Transverse colon (tissue), 4 donors: ENCODE measurements around the gene ATXN2L. TPM values are rescaled to one million over a fixed set of nuclear protein-coding genes. Genes with fewer than 3 reads are reported as not detected.

ENCODE experiments used
- DNase-seq: peaks from one replicate; pipeline ENCODE4 v3.0.0-alpha.2; 2019
- H3K27ac ChIP-seq, 4 donors: fragments of 200-600 bp; sonication (generic); 2 replicates each; pipeline ENCODE4 v1.5.1; 2016 to 2018; ENCODE audit warnings: inconsistent platforms in 4 of 4
- H3K27me3 ChIP-seq: fragments of 200-600 bp; sonication (generic); 2 replicates; pipeline ENCODE4 v1.5.1; 2017; ENCODE audit warnings: inconsistent platforms
- H3K36me3 ChIP-seq, 4 donors: fragments of 200-600 bp; sonication (generic); 2 replicates each; pipeline ENCODE4 v1.5.1; 2017 to 2019; ENCODE audit warnings: inconsistent platforms in 4 of 4
- H3K4me1 ChIP-seq, 4 donors: fragments of 200-600 bp; sonication (generic); 2 replicates each; pipeline ENCODE4 v1.5.1; 2017 to 2020; ENCODE audit warnings: inconsistent platforms in 4 of 4
- H3K4me3 ChIP-seq, 4 donors: fragments of 200-600 bp; sonication (generic); 1 replicate in 1 of 4; 2 replicates in 3 of 4; pipeline versions ENCODE4 v1.5.1 to v1.6.1; 2017 to 2019; ENCODE audit warnings: inconsistent platforms in 4 of 4
- H3K9me3 ChIP-seq, 2 donors: fragments of 200-600 bp; sonication (generic); 2 replicates each; pipeline ENCODE4 v1.5.1; 2017 to 2019; ENCODE audit warnings: inconsistent platforms in 2 of 2
- EP300 ChIP-seq: sonication (generic); formaldehyde crosslinking; IDR thresholded peaks from one replicate; pipeline ENCODE4 v1.6.1; 2017; ENCODE audit warnings: antibody characterized with exemption, low read depth
- POLR2A ChIP-seq: fragments of 450-650 bp; IDR thresholded peaks from one replicate; pipeline ENCODE4 v1.6.1; 2016; ENCODE audit warnings: antibody characterized with exemption, mild to moderate bottlenecking, moderate library complexity
- POLR2AphosphoS5 ChIP-seq, 3 donors: sonication (generic); formaldehyde crosslinking; IDR thresholded peaks; one replicate each; pipeline ENCODE4 v1.6.1; 2016; ENCODE audit warnings: antibody characterized with exemption in 3 of 3
- WGBS, 2 donors: methylation state at CpG; one replicate each; pipeline ENCODE4 v1.1.5; 2018; ENCODE audit warnings: low coverage in 1 of 2; 5-methylcytosine and 5-hydroxymethylcytosine counted together
- in situ Hi-C, 4 donors: fragments of 200-750 bp; cut with MboI; loops; one replicate each; pipeline versions ENCODE4 v1.15.0 to v1.15.1; 2017; ENCODE audit warnings: low sequenced_read_pairs in 3 of 4, low pct_ligation_motif_present in 1 of 4, low pct_unique_long_range_greater_than_20kb in 1 of 4
- intact Hi-C: fragments of 100-400 bp; cut with DNase I; formaldehyde crosslinking; loops from one replicate; pipeline ENCODE4 v1.15.1; 2023; ENCODE audit warnings: low total_unique reads
- total RNA-seq, 4 donors: library from RNA; depleted of rRNA; stranded (reverse); fragments of >200 nt; gene quantifications; one replicate each; pipeline ENCODE4 v1.1.0, GENCODE V29; 2016
- TF ChIP-seq, protein P1 (sequence below), 5 experiments: fragments of 200-600 bp in 3 of 5; fragments of 450-650 bp in 2 of 5; sonication (generic) in 3 of 5; IDR thresholded peaks; 1 replicate in 2 of 5; 2 replicates in 3 of 5; pipeline ENCODE4 v1.5.1; 2016 to 2017; ENCODE audit warnings: antibody characterized with exemption in 5 of 5, inconsistent platforms in 3 of 5, mild to moderate bottlenecking in 2 of 5, moderate library complexity in 1 of 5

ATXN2L gene
- total RNA-seq, 4 donors from 2014 or later: 90.2 to 165 (median 105) TPM

DNA sequence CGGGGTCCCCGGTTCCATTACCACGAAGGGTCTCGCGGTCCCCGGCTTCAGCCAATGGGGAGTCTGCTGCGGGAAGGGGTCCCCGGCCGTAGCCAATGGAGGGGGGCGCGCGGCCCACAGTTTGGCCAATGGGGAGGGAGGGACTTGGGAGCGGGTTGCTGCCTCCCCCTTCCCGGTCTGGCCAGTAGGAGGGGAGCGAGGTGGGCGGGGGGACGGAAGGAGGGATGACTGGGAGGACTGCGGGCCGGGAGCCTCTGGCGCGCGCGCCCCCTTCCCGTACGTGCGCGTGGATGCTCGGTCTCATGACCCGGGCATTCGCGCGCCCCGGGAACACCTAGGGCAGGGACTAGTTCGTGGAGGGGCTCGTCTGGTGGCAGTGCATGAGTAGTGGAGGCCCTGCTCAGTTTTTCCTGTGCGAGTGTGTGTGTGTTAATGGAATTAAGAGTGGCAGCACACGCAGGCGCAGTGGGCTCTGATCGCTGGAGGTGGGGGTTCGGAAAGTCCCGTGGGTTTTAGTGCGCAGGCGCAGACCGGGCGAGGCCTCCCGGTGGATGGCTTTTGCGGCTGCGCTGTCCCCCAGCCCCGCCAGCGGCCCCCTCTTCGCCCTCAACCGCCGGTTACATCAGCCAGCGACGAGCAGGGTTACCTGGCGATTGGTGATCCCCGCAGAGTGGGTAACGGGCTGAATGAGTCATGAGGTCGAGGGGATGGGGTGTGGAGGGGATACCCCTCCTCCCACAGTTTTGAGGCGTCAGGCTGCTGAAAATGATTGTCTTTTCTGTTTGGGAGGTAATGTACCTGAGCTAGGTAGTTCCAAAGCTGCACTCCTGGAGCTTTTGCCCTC, 1.3 kb downstream of the ATXN2L start:
- intact Hi-C loops: no loop called here
- TF ChIP-seq EP300 (no peak), POLR2AphosphoS5 (IDR thresholded peaks at IDR 0.05) (peak; percentile 44 to 80 (median 64)), POLR2A (peak; percentile 71)
- TF ChIP-seq, protein P1, sequence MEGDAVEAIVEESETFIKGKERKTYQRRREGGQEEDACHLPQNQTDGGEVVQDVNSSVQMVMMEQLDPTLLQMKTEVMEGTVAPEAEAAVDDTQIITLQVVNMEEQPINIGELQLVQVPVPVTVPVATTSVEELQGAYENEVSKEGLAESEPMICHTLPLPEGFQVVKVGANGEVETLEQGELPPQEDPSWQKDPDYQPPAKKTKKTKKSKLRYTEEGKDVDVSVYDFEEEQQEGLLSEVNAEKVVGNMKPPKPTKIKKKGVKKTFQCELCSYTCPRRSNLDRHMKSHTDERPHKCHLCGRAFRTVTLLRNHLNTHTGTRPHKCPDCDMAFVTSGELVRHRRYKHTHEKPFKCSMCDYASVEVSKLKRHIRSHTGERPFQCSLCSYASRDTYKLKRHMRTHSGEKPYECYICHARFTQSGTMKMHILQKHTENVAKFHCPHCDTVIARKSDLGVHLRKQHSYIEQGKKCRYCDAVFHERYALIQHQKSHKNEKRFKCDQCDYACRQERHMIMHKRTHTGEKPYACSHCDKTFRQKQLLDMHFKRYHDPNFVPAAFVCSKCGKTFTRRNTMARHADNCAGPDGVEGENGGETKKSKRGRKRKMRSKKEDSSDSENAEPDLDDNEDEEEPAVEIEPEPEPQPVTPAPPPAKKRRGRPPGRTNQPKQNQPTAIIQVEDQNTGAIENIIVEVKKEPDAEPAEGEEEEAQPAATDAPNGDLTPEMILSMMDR (IDR thresholded peaks at IDR 0.05): peak in 4 of 5 experiments; percentile 21 to 67 (median 26)
- H3K27ac ChIP-seq: peak overlapping the region; percentile 99 to 100 (median 100)
- H3K36me3 ChIP-seq: peaks cover 0 to 35% (median 11%) of the 10 kb centered on the region in 4 donors
- in situ Hi-C loops: loop anchor here in 1 of 4 donors (10.0 kb wide), 1 partner anchor 121 kb away; no protein-coding TSS in a partner anchor
- DNase-seq: peak; percentile 97
- H3K9me3 ChIP-seq: no peaks in the 10 kb centered on the region
- 0% methylated on average over 2 to 35 of the region's 60 CpGs for WGBS, 2 donors
- H3K27me3 ChIP-seq: no peaks in the 10 kb centered on the region
- H3K4me1 ChIP-seq: peaks cover 16 to 31% (median 24%) of the 10 kb centered on the region in 4 donors
- peak overlapping the region; percentile 84 to 100 (median 99) for H3K4me3 ChIP-seq

DNA sequence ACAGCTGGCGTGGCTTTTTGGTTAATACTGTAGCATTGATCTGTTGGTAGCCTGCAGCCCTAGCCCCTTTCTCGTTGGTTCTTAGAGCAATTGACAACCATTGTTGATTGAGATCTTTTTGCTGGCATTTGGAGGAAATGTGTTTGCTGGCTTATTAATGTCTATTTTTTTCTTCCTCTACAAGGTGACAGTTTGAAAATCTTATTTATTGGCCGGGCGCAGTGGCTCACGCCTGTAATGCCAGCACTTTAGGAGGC, 1.8 kb downstream of the ATXN2L start:
- intact Hi-C loops (no loop called here), in situ Hi-C loops (loop anchor here in 1 of 4 donors (10.0 kb wide), 1 partner anchor 120 kb away; no protein-coding TSS in a partner anchor)
- Histone ChIP-seq H3K27me3 (no peaks in the 10 kb centered on the region), H3K4me1 (peaks cover 16 to 31% (median 24%) of the 10 kb centered on the region in 4 donors), H3K9me3 (no peaks in the 10 kb centered on the region), H3K36me3 (peaks cover 0 to 40% (median 14%) of the 10 kb centered on the region in 4 donors), H3K4me3 (peak overlapping the region; percentile 84 to 100 (median 99)), H3K27ac (peak overlapping the region; percentile 99 to 100 (median 100))
- no peak for DNase-seq
- TF ChIP-seq EP300 (no peak), POLR2A (no peak), POLR2AphosphoS5 (IDR thresholded peaks at IDR 0.05) (no peak)
- TF ChIP-seq, protein P1 (IDR thresholded peaks at IDR 0.05): no peak
- WGBS, 2 donors: 20 to 33% methylated on average over 4 to 5 of the region's 5 CpGs

DNA sequence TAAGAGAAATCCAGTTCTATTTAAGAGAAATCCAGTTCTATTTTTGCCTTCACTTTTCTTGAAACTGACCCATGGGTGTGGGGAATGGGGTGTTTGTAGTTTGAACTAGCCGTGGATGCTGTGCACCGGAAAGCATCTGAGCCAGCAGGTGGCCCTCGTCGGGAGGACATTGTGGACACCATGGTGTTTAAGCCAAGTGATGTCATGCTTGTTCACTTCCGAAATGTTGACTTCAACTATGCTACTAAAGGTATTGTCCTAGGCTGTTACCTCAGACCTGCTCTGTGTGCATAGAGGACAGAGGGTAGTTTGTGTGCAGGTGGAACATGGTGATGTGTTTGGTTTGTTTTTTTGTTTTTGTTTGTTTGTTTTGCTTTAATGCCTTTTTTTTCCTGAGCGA, 3.3 kb downstream of the ATXN2L start:
- Histone ChIP-seq H3K27me3 (no peaks in the 10 kb centered on the region), H3K4me1 (peaks cover 16 to 24% (median 22%) of the 10 kb centered on the region in 4 donors), H3K36me3 (peaks cover 0 to 54% (median 21%) of the 10 kb centered on the region in 4 donors), H3K9me3 (no peaks in the 10 kb centered on the region), H3K27ac (no peak overlapping the region), H3K4me3 (no peak overlapping the region)
- intact Hi-C loops (no loop called here), in situ Hi-C loops (loop anchor here in 1 of 4 donors (10.0 kb wide), 1 partner anchor 119 kb away; no protein-coding TSS in a partner anchor)
- TF ChIP-seq EP300: no peak
- TF ChIP-seq POLR2A: no peak
- no peak for DNase-seq
- 67 to 82% methylated on average over 2 to 6 of the region's 6 CpGs for WGBS, 2 donors

DNA sequence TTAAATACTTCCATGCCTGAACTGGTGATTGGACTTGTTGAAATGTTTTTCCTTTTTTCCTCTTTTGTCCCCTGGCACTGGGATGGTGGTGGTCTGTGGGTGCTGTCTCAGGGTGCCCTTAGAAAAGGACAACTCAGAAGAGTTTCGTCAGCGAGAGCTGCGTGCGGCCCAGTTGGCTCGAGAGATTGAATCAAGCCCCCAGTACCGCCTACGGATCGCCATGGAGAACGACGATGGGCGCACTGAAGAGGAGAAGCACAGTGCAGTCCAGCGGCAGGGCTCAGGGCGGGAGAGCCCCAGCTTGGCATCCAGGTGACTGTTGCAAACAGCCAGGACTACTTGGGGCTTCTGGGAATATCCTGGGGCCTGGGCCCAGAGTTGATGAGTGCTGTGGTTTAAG, 6.9 kb downstream of the ATXN2L start:
- TF ChIP-seq, protein P1 (IDR thresholded peaks at IDR 0.05): no peak
- no peak for TF ChIP-seq POLR2A
- TF ChIP-seq POLR2AphosphoS5 (IDR thresholded peaks at IDR 0.05): no peak
- TF ChIP-seq EP300: no peak
- H3K4me3 ChIP-seq: no peak overlapping the region
- no peak for DNase-seq
- in situ Hi-C loops: loop anchor here in 1 of 4 donors (10.0 kb wide), 1 partner anchor 115 kb away; no protein-coding TSS in a partner anchor
- H3K27me3 ChIP-seq: no peaks in the 10 kb centered on the region
- WGBS, 2 donors: 92% methylated on average over 13 of the region's 13 CpGs; no CpG with 5 or more reads in 1 of the 2 donors
- intact Hi-C loops: no loop called here
- H3K9me3 ChIP-seq: no peaks in the 10 kb centered on the region
- H3K36me3 ChIP-seq: peaks cover 0 to 90% (median 42%) of the 10 kb centered on the region in 4 donors
- H3K27ac ChIP-seq: no peak overlapping the region
- peaks cover 10 to 12% (median 11%) of the 10 kb centered on the region in 4 donors for H3K4me1 ChIP-seq
